IMR-90 (cell line): ENCODE measurements around the gene RTN4RL2. TPM values are rescaled to one million over a fixed set of nuclear protein-coding genes. Genes with fewer than 3 reads are reported as not detected.

Experiments
- ATAC-seq: fragments of 200-7000 bp; cut with Tn5 transposase; 2 replicates; pipeline ENCODE4 v1.9.1; 2020; ENCODE audit warnings: low read depth, mild to moderate bottlenecking, moderate library complexity
- BruUV-seq: library from RNA; stranded (reverse); fragments of 400-500 nt; replicated peaks from 2 replicates; lab custom pipeline; 2021; lab: Mats Ljungman, UMichigan
- CTCF ChIA-PET: fragments of 300-600 bp; formaldehyde crosslinking; extraction: SDS; loops from one replicate; lab custom pipeline; 2021; ENCODE audit warnings: antibody characterized with exemption; lab: Yijun Ruan, JAX
- POLR2A ChIA-PET: fragments of 300-600 bp; sonication (Branson Sonifier 250); formaldehyde crosslinking; loops from one replicate; lab custom pipeline; 2022; ENCODE audit warnings: antibody characterized with exemption; ENCODE audit not compliant: unreplicated experiment; lab: Charles Lee
- DNase-seq: peaks from one replicate; pipeline ENCODE4 v3.0.0; 2013
- H2AFZ ChIP-seq: replicated peaks from 2 replicates; pipeline ENCODE3; 2013; ENCODE audit warnings: low read length, mild to moderate bottlenecking; ENCODE audit not compliant: poor library complexity
- H2AK5ac ChIP-seq: 2 replicates; pipeline ENCODE4 v1.6.1; 2013; ENCODE audit warnings: low read depth, low read length, inconsistent platforms
- H2AK9ac ChIP-seq: replicated peaks from 2 replicates; pipeline ENCODE3; 2013; ENCODE audit warnings: mild to moderate bottlenecking, low read depth, low read length, moderate library complexity; ENCODE audit not compliant: poor library complexity
- H2BK120ac ChIP-seq: 2 replicates; pipeline ENCODE4 v1.6.1; 2013; ENCODE audit warnings: low read depth, low read length, inconsistent platforms
- H2BK15ac ChIP-seq: 3 replicates; pipeline ENCODE4 v1.6.1; 2013; ENCODE audit warnings: low read depth, low read length, inconsistent platforms
- H2BK20ac ChIP-seq: 2 replicates; pipeline ENCODE4 v1.6.1; 2013; ENCODE audit warnings: low read depth, mild to moderate bottlenecking, inconsistent platforms, low read length, moderate library complexity
- H2BK5ac ChIP-seq: 2 replicates; pipeline ENCODE4 v1.6.1; 2013; ENCODE audit warnings: mild to moderate bottlenecking, low read depth, low read length, inconsistent platforms; ENCODE audit not compliant: poor library complexity, severe bottlenecking
- H3K14ac ChIP-seq: replicated peaks from 2 replicates; pipeline ENCODE4 v1.6.1; 2013; ENCODE audit warnings: low read depth, low read length, inconsistent platforms
- H3K18ac ChIP-seq: 2 replicates; pipeline ENCODE4 v1.6.1; 2013; ENCODE audit warnings: low read depth, low read length, control low read depth
- H3K23ac ChIP-seq: 2 replicates; pipeline ENCODE4 v1.6.1; 2013; ENCODE audit warnings: low read depth, low read length, inconsistent platforms
- H3K27ac ChIP-seq: 2 replicates; pipeline ENCODE4 v1.5.1; 2013; ENCODE audit warnings: mild to moderate bottlenecking, control low read depth, low read length; ENCODE audit not compliant: insufficient read depth
- H3K27me3 ChIP-seq: 2 replicates; pipeline ENCODE4 v1.6.1; 2013; ENCODE audit warnings: low read length; ENCODE audit not compliant: control insufficient read depth, insufficient read depth
- H3K36me3 ChIP-seq: 2 replicates; pipeline ENCODE4 v1.6.1; 2013; ENCODE audit warnings: low read length, mixed read lengths; ENCODE audit not compliant: control insufficient read depth, insufficient read depth
- H3K4ac ChIP-seq: 2 replicates; pipeline ENCODE4 v1.6.1; 2013; ENCODE audit warnings: low read depth, low read length, inconsistent platforms
- H3K4me1 ChIP-seq: 2 replicates; pipeline ENCODE4 v1.6.1; 2013; ENCODE audit warnings: low read length, mixed read lengths; ENCODE audit not compliant: control insufficient read depth, insufficient read depth
- H3K4me2 ChIP-seq: 2 replicates; pipeline ENCODE4 v1.6.1; 2013; ENCODE audit warnings: low read depth, mild to moderate bottlenecking, control low read depth, low read length, moderate library complexity
- H3K4me3 ChIP-seq: 2 replicates; pipeline ENCODE4 v1.5.1; 2013; ENCODE audit warnings: low read depth, mild to moderate bottlenecking, control low read depth, low read length, moderate library complexity; ENCODE audit not compliant: insufficient read depth
- H3K56ac ChIP-seq: 2 replicates; pipeline ENCODE4 v1.6.1; 2013; ENCODE audit warnings: low read length, inconsistent platforms; ENCODE audit not compliant: insufficient read depth; ENCODE audit errors: extremely low read depth
- H3K79me1 ChIP-seq, 2 experiments: 2 replicates each; pipeline ENCODE4 v1.6.1; 2013; ENCODE audit warnings: low read length in 2 of 2, inconsistent platforms in 1 of 2, low read depth in 1 of 2
- H3K9ac ChIP-seq: 2 replicates; pipeline ENCODE4 v1.6.1; 2013; ENCODE audit warnings: low read depth, low read length, control low read depth
- H3K9me1 ChIP-seq: 2 replicates; pipeline ENCODE4 v1.6.1; 2013; ENCODE audit warnings: low read length, inconsistent platforms; ENCODE audit not compliant: insufficient read depth
- H3K9me3 ChIP-seq: 2 replicates; pipeline ENCODE4 v1.6.1; 2013; ENCODE audit warnings: low read length; ENCODE audit not compliant: control insufficient read depth, insufficient read depth
- H4K20me1 ChIP-seq: 2 replicates; pipeline ENCODE4 v1.6.1; 2013; ENCODE audit warnings: low read length, inconsistent platforms; ENCODE audit not compliant: insufficient read depth
- H4K5ac ChIP-seq: 2 replicates; pipeline ENCODE4 v1.6.1; 2013; ENCODE audit warnings: mild to moderate bottlenecking, low read depth, low read length, control low read depth
- H4K8ac ChIP-seq, 2 experiments: 2 replicates each; pipeline ENCODE4 v1.6.1; 2013; ENCODE audit warnings: low read depth in 2 of 2, low read length in 2 of 2, control low read depth in 1 of 2, inconsistent platforms in 1 of 2
- H4K91ac ChIP-seq: 2 replicates; pipeline ENCODE4 v1.6.1; 2013; ENCODE audit warnings: low read depth, low read length, inconsistent platforms; ENCODE audit not compliant: insufficient read depth
- BHLHE40 ChIP-seq: fragments of 150-350 bp; IDR thresholded peaks from 2 replicates; pipeline ENCODE4 v1.6.1; 2016; ENCODE audit warnings: mild to moderate bottlenecking, low read depth, low read length
- CEBPB ChIP-seq: IDR thresholded peaks from 2 replicates; pipeline ENCODE4 v1.6.1; 2012; ENCODE audit warnings: low read depth, low read length, improper control_type of control experiment
- MXI1 ChIP-seq: IDR thresholded peaks from 2 replicates; pipeline ENCODE4 v1.6.1; 2012; ENCODE audit warnings: low read depth, mild to moderate bottlenecking, low read length, moderate library complexity, borderline replicate concordance
- SMC3 ChIP-seq: fragments of 150-350 bp; IDR thresholded peaks from 2 replicates; pipeline ENCODE4 v1.6.1; 2016; ENCODE audit warnings: low read depth, mild to moderate bottlenecking, antibody characterized with exemption, low read length, moderate library complexity
- WGBS, 2 experiments: methylation state at CpG; one replicate each; pipeline versions ENCODE4 v1.1.5 to v1.1.7; 2013; ENCODE audit warnings: missing lambda C conversion rate in 2 of 2; ENCODE audit not compliant: insufficient read length in 1 of 2; ENCODE audit errors: extremely low coverage in 2 of 2; 5-methylcytosine and 5-hydroxymethylcytosine counted together
- dilution Hi-C: fragments of 300-500 bp; cut with HindIII; formaldehyde crosslinking; loops from one replicate; pipeline ENCODE4 v1.14.3; 2018; ENCODE audit warnings: low sequenced_read_pairs; ENCODE audit not compliant: unreplicated experiment
- in situ Hi-C: fragments of 300-500 bp; cut with MboI; formaldehyde crosslinking; loops from 3 replicates; pipeline ENCODE4 v1.14.3; 2019; ENCODE audit warnings: low sequenced_read_pairs, inconsistent platforms, mixed read lengths
- intact Hi-C: fragments of 100-400 bp; cut with micrococcal nuclease; formaldehyde crosslinking; loops from 2 replicates; pipeline ENCODE4 v1.10.0; 2022
- polyA plus RNA-seq, 3 experiments: library from polyadenylated mRNA; depleted of rRNA; stranded (reverse); fragments of >200 nt; gene quantifications; 2 replicates each; pipeline ENCODE4 v1.2.3, GENCODE V29; 2012; ENCODE audit warnings: low replicate concordance in 1 of 3
- total RNA-seq: library from RNA; depleted of rRNA; stranded (reverse); fragments of >200 nt; gene quantifications from 2 replicates; pipeline ENCODE4 v1.2.3, GENCODE V29; 2012
- TF ChIP-seq, protein P1 (sequence below): conservative IDR thresholded peaks from 2 replicates; pipeline ENCODE4 v1.5.1; 2012; ENCODE audit warnings: mild to moderate bottlenecking, low read depth, low read length, improper control_type of control experiment

The RTN4RL2 gene
- total and polyA plus RNA-seq, 2 of the 4 experiments (the other 2 are of a cell fraction), result 1.5 TPM; not detected in 1

DNA sequence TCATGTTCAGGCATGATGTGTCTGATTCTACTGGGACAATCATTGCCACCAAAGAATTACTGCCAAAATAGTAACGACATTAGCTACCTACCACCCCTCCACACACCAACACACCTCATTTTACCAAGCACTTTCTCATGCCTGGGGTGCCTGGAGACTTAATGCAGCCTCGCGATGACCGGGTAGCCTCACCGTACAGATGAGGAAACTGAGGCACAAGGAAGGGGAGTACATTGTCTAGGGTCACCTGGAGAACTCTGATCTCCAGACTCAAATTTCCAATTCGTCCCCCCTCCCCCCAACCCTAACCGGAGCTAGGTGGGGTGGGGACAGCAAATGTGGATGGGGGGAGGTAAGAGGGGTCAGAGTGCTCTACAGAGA is 2.7 kb upstream of the RTN4RL2 start:
- intact Hi-C loops, result loop anchor here (1.0 to 10.0 kb wide), 6 partner anchors 23 to 1055 kb away; no protein-coding TSS in a partner anchor
- ATAC-seq, result no peak; the same call in 1 of the 2 replicates
- 0 out of 2 replicates have a peak overlapping the region, but pooled peaks have one; percentile 23 for H3K4me2 ChIP-seq

More for the DNA sequence above, 2.7 kb upstream of the RTN4RL2 start:
- H4K20me1 ChIP-seq, result no peaks in the 10 kb centered on the region
- peak overlapping the region; percentile 1 for H2AK9ac ChIP-seq
- H2AFZ ChIP-seq, result peak overlapping the region; percentile 11
- no peak overlapping the region for H4K5ac ChIP-seq
- H3K4ac ChIP-seq, result no peak overlapping the region
- H2BK5ac ChIP-seq, result no peak overlapping the region
- no TSS peak for BruUV-seq
- ChIA-PET POLR2A (interaction anchor here (0.6 kb wide), 1 partner anchor 187 kb away, joined by 4 read pairs; no protein-coding TSS in a partner anchor), CTCF (interaction anchor here (0.9 to 3.9 kb wide), 10 partner anchors 16 to 152 kb away, joined by 3 to 22 read pairs (median 4); no protein-coding TSS in a partner anchor)
- WGBS, 2 experiments, result no CpG with 5 or more reads among the region's 7 CpGs
- H2BK15ac ChIP-seq, result no peak overlapping the region
- no peak overlapping the region for H2BK120ac ChIP-seq
- H3K4me1 ChIP-seq, result peaks cover 3% of the 10 kb centered on the region; the same call in 1 of the 2 replicates
- peak overlapping the region in 1 of 2 experiments; percentile 50; a peak in 1 of 4 replicates for H4K8ac ChIP-seq
- TF ChIP-seq, protein P1, sequence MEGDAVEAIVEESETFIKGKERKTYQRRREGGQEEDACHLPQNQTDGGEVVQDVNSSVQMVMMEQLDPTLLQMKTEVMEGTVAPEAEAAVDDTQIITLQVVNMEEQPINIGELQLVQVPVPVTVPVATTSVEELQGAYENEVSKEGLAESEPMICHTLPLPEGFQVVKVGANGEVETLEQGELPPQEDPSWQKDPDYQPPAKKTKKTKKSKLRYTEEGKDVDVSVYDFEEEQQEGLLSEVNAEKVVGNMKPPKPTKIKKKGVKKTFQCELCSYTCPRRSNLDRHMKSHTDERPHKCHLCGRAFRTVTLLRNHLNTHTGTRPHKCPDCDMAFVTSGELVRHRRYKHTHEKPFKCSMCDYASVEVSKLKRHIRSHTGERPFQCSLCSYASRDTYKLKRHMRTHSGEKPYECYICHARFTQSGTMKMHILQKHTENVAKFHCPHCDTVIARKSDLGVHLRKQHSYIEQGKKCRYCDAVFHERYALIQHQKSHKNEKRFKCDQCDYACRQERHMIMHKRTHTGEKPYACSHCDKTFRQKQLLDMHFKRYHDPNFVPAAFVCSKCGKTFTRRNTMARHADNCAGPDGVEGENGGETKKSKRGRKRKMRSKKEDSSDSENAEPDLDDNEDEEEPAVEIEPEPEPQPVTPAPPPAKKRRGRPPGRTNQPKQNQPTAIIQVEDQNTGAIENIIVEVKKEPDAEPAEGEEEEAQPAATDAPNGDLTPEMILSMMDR, result no peak
- TF ChIP-seq SMC3, result no peak
- no peak for TF ChIP-seq CEBPB
- no peak for TF ChIP-seq MXI1
- no peak for TF ChIP-seq BHLHE40
- H4K91ac ChIP-seq, result no peak overlapping the region
- H3K9me1 ChIP-seq, result 0 out of 2 replicates have a peak, but pooled peaks cover 4% of the 10 kb centered on the region
- no peaks in the 10 kb centered on the region for H3K36me3 ChIP-seq
- H3K14ac ChIP-seq, result no peak overlapping the region; the same call in 1 of the 2 replicates
- dilution Hi-C loops (no loop called here), in situ Hi-C loops (loop anchor here (5.0 to 10.0 kb wide), 2 partner anchors 70 to 187 kb away; partner anchors contain the start of gene YPEL4)
- no peaks in the 10 kb centered on the region for H3K9me3 ChIP-seq
- no peak overlapping the region for H3K4me3 ChIP-seq
- H3K18ac ChIP-seq, result no peak overlapping the region
- no peak overlapping the region for H3K9ac ChIP-seq
- no peak overlapping the region for H2BK20ac ChIP-seq
- H3K27me3 ChIP-seq, result peaks cover 53% of the 10 kb centered on the region
- no peaks in the 10 kb centered on the region for H3K79me1 ChIP-seq
- no peak overlapping the region for H3K56ac ChIP-seq
- H3K27ac ChIP-seq, result no peak overlapping the region
- peak overlapping the region; percentile 8; the same call in 1 of the 2 replicates for H2AK5ac ChIP-seq
- H3K23ac ChIP-seq, result peak overlapping the region; percentile 63
- DNase-seq, result no peak
